Activated naive CD8-positive, alpha-beta T cell treated with anti-CD3 and anti-CD28 coated beads, Interleukin-2, amount 10 ng/mL, durations not matched to agents 7 days and 5 days (primary cell): ENCODE results near the gene OPHN1. TPM values are rescaled to one million over a fixed set of nuclear protein-coding genes. Genes with fewer than 3 reads are reported as not detected.
"Not testable (repeated sequence)": the region's sequence is repeated elsewhere in the genome, so short reads cannot be mapped to it uniquely, and the experiment has no call there.

ENCODE experiments used
- ATAC-seq: fragments of 150-1000 bp; cut with Tn5 transposase; one replicate; pipeline ENCODE4 v1.10.0; 2021; ENCODE audit warnings: low read depth, moderate library complexity
- POLR2A ChIA-PET: fragments of 350-600 bp; sonication (Branson Sonifier 250); formaldehyde crosslinking; loops from one replicate; lab custom pipeline; 2021; ENCODE audit warnings: antibody characterized with exemption; lab: Charles Lee
- DNase-seq: peaks from one replicate; pipeline ENCODE4 v3.0.0; 2021
- H3K27ac Mint-ChIP-seq: one replicate; pipeline ENCODE4 v1.8.0; 2022; ENCODE audit warnings: mild to moderate bottlenecking, mixed read lengths
- H3K27me3 Mint-ChIP-seq: one replicate; pipeline ENCODE4 v1.8.0; 2022; ENCODE audit warnings: mild to moderate bottlenecking, moderate library complexity, mixed read lengths
- H3K36me3 Mint-ChIP-seq: one replicate; pipeline ENCODE4 v1.8.0; 2021; ENCODE audit warnings: mild to moderate bottlenecking, mixed read lengths
- H3K4me1 Mint-ChIP-seq: one replicate; pipeline ENCODE4 v1.8.0; 2021; ENCODE audit warnings: mixed read lengths
- H3K4me3 Mint-ChIP-seq: one replicate; pipeline ENCODE4 v1.8.0; 2022; ENCODE audit warnings: mild to moderate bottlenecking, moderate library complexity, mixed read lengths
- H3K9me3 Mint-ChIP-seq: one replicate; pipeline ENCODE4 v1.8.0; 2021; ENCODE audit warnings: mixed read lengths
- total RNA-seq, 2 experiments: library from RNA; stranded (reverse); gene quantifications; one replicate each; pipeline ENCODE4 v1.2.3, GENCODE V29; 2021

The OPHN1 gene
- total RNA-seq, 2 experiments from 2014 or later: 0.09 to 0.44 TPM

DNA sequence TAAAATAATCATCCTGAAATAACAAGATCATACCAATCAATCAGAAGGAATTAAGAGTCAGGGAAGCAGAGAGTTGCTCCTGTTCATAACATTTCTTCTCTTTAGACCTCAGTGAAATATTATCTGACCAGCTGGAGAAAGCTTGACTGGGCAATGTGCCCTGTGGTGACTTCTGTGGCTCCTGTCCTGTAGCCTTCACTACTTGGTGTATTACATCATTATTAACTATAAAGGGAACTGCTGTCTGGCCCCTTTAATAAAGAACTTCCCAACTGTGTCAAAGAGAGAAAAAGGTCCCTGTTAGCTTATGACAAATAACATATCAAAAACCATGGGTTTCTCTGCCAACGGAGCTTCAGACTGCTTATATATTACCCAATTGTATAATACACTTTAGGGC is 18.0 kb downstream of the OPHN1 start:
- no peaks in the 10 kb centered on the region for H3K36me3 Mint-ChIP-seq
- ATAC-seq: no peak
- DNase-seq: no peak
- no peaks in the 10 kb centered on the region for H3K27me3 Mint-ChIP-seq
- H3K27ac Mint-ChIP-seq: no peak overlapping the region
- H3K4me3 Mint-ChIP-seq: no peak overlapping the region
- peaks cover 2% of the 10 kb centered on the region for H3K4me1 Mint-ChIP-seq
- no peaks in the 10 kb centered on the region for H3K9me3 Mint-ChIP-seq
- POLR2A ChIA-PET: no interaction called here

DNA sequence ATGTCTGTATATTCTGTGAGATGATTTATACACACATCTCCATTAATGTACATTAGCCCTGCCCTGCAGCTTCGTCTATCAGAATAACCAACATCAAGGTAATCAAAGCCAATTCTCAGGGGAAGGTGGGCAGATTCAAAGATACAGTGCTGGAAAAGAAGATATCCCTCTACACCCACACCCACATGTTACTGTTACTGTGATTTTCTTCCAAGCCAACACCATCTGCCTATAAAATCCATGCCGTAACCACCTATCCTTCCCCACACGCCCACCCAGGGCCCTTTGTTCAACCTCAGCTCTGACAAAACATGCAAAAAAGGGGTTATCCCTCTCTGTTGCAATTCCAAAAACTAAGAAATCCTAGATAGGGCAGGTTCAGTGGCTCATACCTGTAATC is 20.0 kb downstream of the OPHN1 start:
- ATAC-seq (no peak), DNase-seq (no peak)
- no peaks in the 10 kb centered on the region for H3K27me3 Mint-ChIP-seq
- H3K4me1 Mint-ChIP-seq: no peaks in the 10 kb centered on the region
- H3K36me3 Mint-ChIP-seq: no peaks in the 10 kb centered on the region
- no peak overlapping the region for H3K4me3 Mint-ChIP-seq
- POLR2A ChIA-PET: no interaction called here
- no peaks in the 10 kb centered on the region for H3K9me3 Mint-ChIP-seq
- H3K27ac Mint-ChIP-seq: no peak overlapping the region

DNA sequence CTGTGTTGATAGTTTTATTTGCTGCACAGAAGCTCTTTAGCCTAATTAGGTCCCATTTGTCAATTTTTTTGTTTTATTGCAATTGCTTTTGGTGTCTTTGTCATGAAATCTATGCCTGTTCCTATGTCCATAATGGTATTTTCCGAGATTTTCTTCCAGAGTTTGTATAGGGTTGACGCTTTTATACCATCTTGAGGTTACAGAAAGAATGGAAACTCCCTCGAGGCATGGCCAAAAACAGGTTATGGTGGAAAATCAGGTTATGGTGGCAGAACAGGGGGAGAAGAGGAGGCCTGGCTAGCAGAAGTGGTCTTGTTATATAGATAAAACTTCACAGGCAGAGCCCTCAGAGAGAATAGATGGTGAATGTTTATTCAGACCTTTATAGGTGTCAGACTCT is 21.6 kb downstream of the OPHN1 start:
- no peaks in the 10 kb centered on the region for H3K4me1 Mint-ChIP-seq
- POLR2A ChIA-PET: no interaction called here
- H3K27ac Mint-ChIP-seq: no peak overlapping the region
- DNase-seq (no peak), ATAC-seq (no peak)
- no peak overlapping the region for H3K4me3 Mint-ChIP-seq
- no peaks in the 10 kb centered on the region for H3K27me3 Mint-ChIP-seq
- no peaks in the 10 kb centered on the region for H3K9me3 Mint-ChIP-seq
- H3K36me3 Mint-ChIP-seq: no peaks in the 10 kb centered on the region

DNA sequence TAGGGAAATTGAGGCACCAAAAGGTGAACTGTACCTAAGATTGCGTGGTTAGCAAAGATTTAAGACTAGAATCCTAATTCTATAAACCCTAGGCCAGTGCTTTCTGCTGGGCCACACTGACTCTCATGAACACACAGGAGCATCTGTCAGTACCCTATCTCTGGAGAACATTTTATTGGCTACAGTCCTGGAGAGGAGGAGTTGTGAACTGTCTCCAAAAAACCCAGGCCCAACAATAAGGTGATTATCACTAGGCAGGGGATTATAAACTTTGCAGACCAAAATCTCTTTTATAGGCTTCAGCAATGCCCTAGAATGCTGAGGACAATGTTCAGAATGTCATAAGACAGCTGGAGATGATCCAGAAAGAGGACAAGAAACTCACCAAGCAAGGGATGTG is 24.1 kb downstream of the OPHN1 start:
- POLR2A ChIA-PET: no interaction called here
- H3K9me3 Mint-ChIP-seq: no peaks in the 10 kb centered on the region
- H3K4me1 Mint-ChIP-seq: no peaks in the 10 kb centered on the region
- DNase-seq: no peak
- no peaks in the 10 kb centered on the region for H3K27me3 Mint-ChIP-seq
- H3K4me3 Mint-ChIP-seq: no peak overlapping the region
- H3K36me3 Mint-ChIP-seq: no peaks in the 10 kb centered on the region
- no peak overlapping the region for H3K27ac Mint-ChIP-seq
- no peak for ATAC-seq

- POLR2A ChIA-PET: no interaction called here
- ATAC-seq: no peak
- no peaks in the 10 kb centered on the region for H3K4me1 Mint-ChIP-seq
- H3K36me3 Mint-ChIP-seq: no peaks in the 10 kb centered on the region
- no peak overlapping the region for H3K4me3 Mint-ChIP-seq
- no peaks in the 10 kb centered on the region for H3K27me3 Mint-ChIP-seq
- no peak for DNase-seq
- H3K9me3 Mint-ChIP-seq: no peaks in the 10 kb centered on the region
- no peak overlapping the region for H3K27ac Mint-ChIP-seq
These were observed 29.8 kb downstream of the OPHN1 start for GRCh38 chrX:68403522-68403921.

DNA sequence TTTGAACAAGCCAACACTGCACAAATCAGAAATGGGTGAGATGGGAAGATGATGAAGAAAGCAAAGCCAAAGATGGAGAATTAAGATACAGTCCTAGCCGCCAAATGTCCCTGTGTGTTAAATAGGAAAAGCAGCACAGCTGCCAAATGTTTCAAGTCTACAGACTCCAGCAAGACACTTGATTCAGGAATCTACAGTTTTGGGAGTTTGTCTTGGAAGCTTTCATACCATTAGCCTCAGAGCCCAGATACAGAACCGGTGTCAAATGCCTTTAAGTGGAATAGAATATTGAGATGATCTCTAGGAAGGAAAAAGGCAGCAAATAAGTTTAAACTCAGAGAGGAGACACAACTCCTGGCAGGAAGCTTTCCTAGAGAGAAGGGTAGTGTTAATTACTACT is 30.3 kb downstream of the OPHN1 start:
- no peak for ATAC-seq

GRCh38 chrX:68402094-68402493 is 31.2 kb downstream of the OPHN1 start:
- ATAC-seq: no peak
- DNase-seq: no peak
- Mint-ChIP-seq H3K36me3 (no peaks in the 10 kb centered on the region), H3K27ac (no peak overlapping the region), H3K4me3 (no peak overlapping the region), H3K27me3 (no peaks in the 10 kb centered on the region), H3K9me3 (no peaks in the 10 kb centered on the region), H3K4me1 (no peaks in the 10 kb centered on the region)
- POLR2A ChIA-PET: no interaction called here

More for the DNA sequence above, 30.3 kb downstream of the OPHN1 start:
- Mint-ChIP-seq H3K4me1 (no peaks in the 10 kb centered on the region), H3K9me3 (no peaks in the 10 kb centered on the region), H3K27ac (no peak overlapping the region), H3K36me3 (no peaks in the 10 kb centered on the region), H3K4me3 (no peak overlapping the region), H3K27me3 (no peaks in the 10 kb centered on the region)
- no peak for DNase-seq
- POLR2A ChIA-PET: no interaction called here

GRCh38 chrX:68398291-68398690 is 35.0 kb downstream of the OPHN1 start:
- Mint-ChIP-seq H3K27ac (no peak overlapping the region), H3K9me3 (no peaks in the 10 kb centered on the region), H3K4me3 (no peak overlapping the region), H3K27me3 (no peaks in the 10 kb centered on the region), H3K4me1 (no peaks in the 10 kb centered on the region), H3K36me3 (no peaks in the 10 kb centered on the region)
- POLR2A ChIA-PET: no interaction called here
- ATAC-seq (no peak), DNase-seq (no peak)

DNA sequence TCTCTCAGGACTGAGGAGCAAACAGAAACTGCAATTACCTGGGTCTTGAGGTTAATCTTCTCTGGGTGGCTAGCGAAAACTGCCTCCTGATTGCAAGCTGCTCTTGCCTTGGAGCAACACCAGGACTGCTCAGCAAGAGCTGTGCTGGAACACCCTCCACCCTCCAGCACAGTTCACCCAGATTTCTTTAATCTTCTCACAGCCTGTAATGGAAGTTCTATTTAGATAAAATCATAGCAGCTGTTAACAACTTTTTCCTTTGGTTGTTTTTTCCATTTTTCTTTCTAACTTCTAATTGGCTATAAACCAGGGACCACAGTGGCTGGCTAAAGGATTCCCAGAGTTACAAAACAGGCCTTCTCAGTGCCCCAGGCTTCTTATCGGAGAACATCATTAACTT is 36.3 kb downstream of the OPHN1 start:
- Mint-ChIP-seq H3K36me3 (no peaks in the 10 kb centered on the region), H3K27ac (no peak overlapping the region), H3K27me3 (no peaks in the 10 kb centered on the region), H3K4me1 (no peaks in the 10 kb centered on the region), H3K4me3 (no peak overlapping the region), H3K9me3 (no peaks in the 10 kb centered on the region)
- POLR2A ChIA-PET: no interaction called here
- no peak for ATAC-seq
- no peak for DNase-seq

DNA sequence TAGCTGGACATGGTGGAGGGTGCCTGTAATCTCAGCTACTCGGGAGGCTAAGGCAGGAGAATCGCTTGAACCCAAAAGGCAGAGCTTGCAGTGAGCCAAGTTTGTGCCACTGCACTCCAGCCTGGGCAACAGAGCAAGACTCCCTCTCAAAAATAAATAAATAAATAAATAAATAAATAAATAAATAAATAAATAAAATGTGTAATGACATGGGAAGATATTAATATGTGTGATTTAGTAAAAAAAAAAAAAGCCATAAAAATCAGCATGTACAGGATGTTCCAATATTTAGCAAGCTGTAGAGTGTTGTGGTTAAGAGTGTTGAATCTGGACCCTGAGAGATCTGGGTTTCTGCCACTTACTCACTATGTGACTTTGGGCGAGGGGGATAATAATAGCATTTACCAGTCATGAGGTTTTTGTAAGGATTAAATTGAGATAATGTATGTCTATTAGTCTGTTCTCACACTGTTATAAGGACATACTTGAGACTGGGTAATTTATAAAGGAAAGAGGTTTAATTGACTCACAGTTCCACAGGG is 43.8 kb downstream of the OPHN1 start:
- DNase-seq, H3K27ac Mint-ChIP-seq, POLR2A ChIA-PET, H3K36me3 Mint-ChIP-seq, H3K27me3 Mint-ChIP-seq, H3K9me3 Mint-ChIP-seq, H3K4me1 Mint-ChIP-seq, ATAC-seq, H3K4me3 Mint-ChIP-seq: not testable (repeated sequence)

DNA sequence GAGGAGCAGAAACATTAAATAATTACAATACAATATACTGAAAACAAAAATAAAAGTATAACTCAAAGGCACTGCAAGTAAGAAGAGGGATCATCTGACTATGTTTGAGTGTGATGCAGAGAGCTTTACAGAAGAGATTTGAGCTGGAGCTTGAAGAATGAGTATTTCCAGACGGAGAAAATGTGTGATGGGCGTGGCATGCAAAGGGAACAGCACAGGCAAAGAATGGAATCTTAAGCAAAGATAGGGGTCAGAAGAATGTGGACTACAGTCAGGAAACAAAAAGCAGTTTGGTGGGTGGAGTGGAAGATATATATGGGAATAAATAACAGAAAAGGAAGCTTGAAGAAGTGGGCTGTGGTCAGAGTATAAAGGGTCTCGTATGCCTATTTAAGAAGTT is 45.5 kb downstream of the OPHN1 start:
- no peak overlapping the region for H3K27ac Mint-ChIP-seq
- H3K9me3 Mint-ChIP-seq: no peaks in the 10 kb centered on the region
- no peaks in the 10 kb centered on the region for H3K27me3 Mint-ChIP-seq
- DNase-seq (no peak), ATAC-seq (no peak)
- H3K4me3 Mint-ChIP-seq: no peak overlapping the region
- no peaks in the 10 kb centered on the region for H3K36me3 Mint-ChIP-seq
- H3K4me1 Mint-ChIP-seq: no peaks in the 10 kb centered on the region
- POLR2A ChIA-PET: no interaction called here

DNA sequence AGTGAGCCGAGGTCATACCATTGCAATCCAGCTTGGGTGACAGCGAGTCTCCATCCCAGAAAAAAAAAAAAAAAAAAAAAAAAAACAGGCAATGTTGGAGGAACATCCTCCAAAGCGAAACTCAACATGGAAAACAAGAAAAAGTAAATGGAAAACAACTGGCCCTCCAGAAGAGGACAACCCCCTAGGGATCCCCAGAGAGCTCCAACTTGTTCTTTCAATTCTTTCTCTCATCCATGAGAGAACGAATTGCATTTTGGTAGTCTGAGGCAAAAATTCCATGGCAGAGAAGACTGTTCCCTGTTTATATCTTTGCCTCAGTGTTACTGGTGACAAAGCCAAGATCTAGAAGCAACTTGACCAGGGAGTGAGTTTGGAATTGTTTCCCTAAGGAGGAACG is 49.8 kb downstream of the OPHN1 start:
- no peaks in the 10 kb centered on the region for H3K27me3 Mint-ChIP-seq
- no peak for ATAC-seq
- POLR2A ChIA-PET: no interaction called here
- no peaks in the 10 kb centered on the region for H3K36me3 Mint-ChIP-seq
- H3K27ac Mint-ChIP-seq: no peak overlapping the region
- no peaks in the 10 kb centered on the region for H3K4me1 Mint-ChIP-seq
- DNase-seq: no peak
- no peaks in the 10 kb centered on the region for H3K9me3 Mint-ChIP-seq
- no peak overlapping the region for H3K4me3 Mint-ChIP-seq

DNA sequence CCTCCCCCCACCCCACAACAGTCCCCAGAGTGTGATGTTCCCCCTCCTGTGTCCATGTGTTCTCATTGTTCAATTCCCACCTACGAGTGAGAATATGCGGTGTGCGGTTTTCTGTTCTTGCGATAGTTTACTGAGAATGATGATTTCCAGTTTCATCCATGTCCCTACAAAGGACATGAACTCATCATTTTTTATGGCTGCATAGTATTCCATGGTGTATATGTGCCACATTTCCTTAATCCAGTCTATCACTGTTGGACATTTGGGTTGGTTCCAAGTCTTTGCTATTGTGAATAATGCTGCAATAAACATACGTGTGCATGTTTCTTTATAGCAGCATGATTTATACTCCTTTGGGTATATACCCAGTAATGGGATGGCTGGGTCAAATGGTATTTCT is 55.7 kb downstream of the OPHN1 start:
- H3K9me3 Mint-ChIP-seq, H3K4me1 Mint-ChIP-seq, H3K27ac Mint-ChIP-seq, H3K36me3 Mint-ChIP-seq, H3K4me3 Mint-ChIP-seq, ATAC-seq, DNase-seq, POLR2A ChIA-PET, H3K27me3 Mint-ChIP-seq: not testable (repeated sequence)

DNA sequence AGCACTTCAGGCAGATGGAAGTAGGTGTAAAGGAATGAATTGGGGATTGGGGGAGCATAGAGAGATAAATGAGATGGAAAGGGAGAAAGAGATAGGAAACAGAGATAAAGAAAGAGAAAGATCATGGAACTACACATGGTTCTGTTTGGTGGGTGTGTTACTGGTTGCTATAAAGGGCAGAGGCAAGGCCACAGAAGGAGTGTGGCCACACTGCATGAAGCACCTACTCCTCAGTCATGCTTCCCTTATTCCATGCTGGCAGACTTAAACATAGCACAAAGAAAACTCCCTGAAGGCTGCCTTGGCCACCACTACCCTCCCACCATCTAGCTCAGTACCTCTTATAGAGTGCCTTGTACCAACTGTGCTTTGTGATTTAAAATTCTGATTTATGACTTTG is 56.9 kb downstream of the OPHN1 start:
- Mint-ChIP-seq H3K36me3 (no peaks in the 10 kb centered on the region), H3K4me1 (no peaks in the 10 kb centered on the region), H3K27ac (no peak overlapping the region), H3K9me3 (no peaks in the 10 kb centered on the region), H3K27me3 (no peaks in the 10 kb centered on the region), H3K4me3 (no peak overlapping the region)
- no peak for ATAC-seq
- no peak for DNase-seq
- POLR2A ChIA-PET: no interaction called here

DNA sequence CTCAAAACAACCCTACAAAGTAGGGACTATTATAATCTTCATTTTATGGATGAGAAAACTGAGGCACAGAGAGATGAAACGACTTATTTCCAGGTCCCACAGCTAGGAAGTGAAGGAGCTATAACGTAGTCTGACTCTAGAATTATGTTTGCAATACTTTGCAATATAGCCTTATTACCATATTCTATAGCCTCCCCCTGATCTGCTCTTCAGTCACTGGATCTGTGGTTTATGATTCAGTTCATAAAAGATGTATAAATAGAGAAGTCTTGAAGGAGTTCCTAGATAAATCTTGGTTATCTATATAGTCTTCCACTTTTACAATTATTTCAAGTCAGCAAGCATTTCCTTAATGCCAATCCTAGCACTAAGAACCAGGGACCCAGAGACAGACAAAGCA is 57.5 kb downstream of the OPHN1 start:
- Mint-ChIP-seq H3K9me3 (no peaks in the 10 kb centered on the region), H3K4me3 (no peak overlapping the region), H3K4me1 (no peaks in the 10 kb centered on the region), H3K27me3 (no peaks in the 10 kb centered on the region), H3K27ac (no peak overlapping the region), H3K36me3 (no peaks in the 10 kb centered on the region)
- no peak for ATAC-seq
- POLR2A ChIA-PET: no interaction called here
- no peak for DNase-seq
